Measurements from ENCODE around the gene MAN2A1. TPM values are rescaled to one million over a fixed set of nuclear protein-coding genes. Genes with fewer than 3 reads are reported as not detected.

MAN2A1 gene
- total RNA-seq, 1 experiment from 2014 or later = 35.4 TPM

DNA sequence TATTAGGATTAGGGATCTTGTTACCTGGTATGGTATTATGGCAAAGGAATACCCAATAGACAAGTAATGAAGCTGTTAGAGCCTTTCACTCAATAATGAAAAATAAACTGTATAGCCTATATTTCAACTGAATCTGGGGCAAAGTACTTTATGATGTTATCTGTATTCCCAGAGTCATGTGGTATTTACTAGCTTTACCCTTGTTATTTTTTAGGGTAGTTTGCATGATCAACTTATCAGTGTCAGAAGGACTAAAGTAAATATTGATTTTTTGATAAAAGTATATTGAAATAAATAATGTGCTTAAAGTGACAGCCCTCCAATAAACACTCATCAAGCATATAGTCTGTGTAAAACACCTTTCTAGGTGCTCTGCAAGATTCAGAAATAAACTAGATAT is 64.6 kb downstream of the MAN2A1 start:
- DNase-seq (ENCODE audit: low read depth, low spot score) = no peak
- Histone ChIP-seq H3K27me3 (ENCODE audit: insufficient read depth, low read length) (no peaks in the 10 kb centered on the region), H3K4me3 (replicated peaks in 1 of 2; ENCODE audit: low read depth in 1 of 2, low read length in 2 of 2) (no peak overlapping the region), H3K4me2 (ENCODE audit: low read length) (no peak overlapping the region), H3K4me1 (ENCODE audit: control insufficient read depth in 1 of 2, insufficient read depth in 2 of 2, low read length in 2 of 2) (no peaks in the 10 kb centered on the region), H3K9me2 (ENCODE audit: insufficient read depth) (no peaks in the 10 kb centered on the region), H4K20me1 (ENCODE audit: insufficient read depth) (no peaks in the 10 kb centered on the region), H3K36me3 (ENCODE audit: control insufficient read depth in 1 of 2, insufficient read depth in 2 of 2, low read length in 2 of 2) (0 out of 4 replicates have a peak, but pooled peaks cover 0 to 4% of the 10 kb centered on the region in 2 experiments), H3K79me2 (ENCODE audit: insufficient read depth, low read length) (no peaks in the 10 kb centered on the region), H3K27ac (ENCODE audit: low read depth, low read length) (no peak overlapping the region), H3K9ac (ENCODE audit: low read length) (no peak overlapping the region), H3K9me3 (ENCODE audit: control insufficient read depth in 1 of 2, insufficient read depth in 1 of 2, low read depth in 1 of 2, low read length in 2 of 2) (no peaks in the 10 kb centered on the region), H2AFZ (ENCODE audit: low read depth, low read length, poor library complexity, severe bottlenecking) (no peak overlapping the region)
- POLR2A ChIA-PET = no interaction called here
- RAD21 ChIA-PET (ENCODE audit: low non-redundant PET in 1 of 2, low total read pairs in 2 of 2, uncharacterized antibody in 2 of 2, unreplicated experiment in 2 of 2) = no interaction called here
- intact Hi-C loops (cut with micrococcal nuclease) = no loop called here
- no peak for TF ChIP-seq POLR2A (IDR thresholded peaks at IDR 0.05; ENCODE audit: borderline replicate concordance, extremely low read depth, insufficient read depth, insufficient read length)
- no peak for TF ChIP-seq TCF7L2 (IDR thresholded peaks at IDR 0.05; ENCODE audit: borderline replicate concordance, extremely low read depth, insufficient read depth, insufficient read length)
- no peak for TF ChIP-seq RAD21 (IDR thresholded peaks at IDR 0.05; ENCODE audit: low read depth)
- TF ChIP-seq ZNF274 (IDR thresholded peaks at IDR 0.05; ENCODE audit: low read depth, low read length) = no peak
- TF ChIP-seq YY1 (IDR thresholded peaks at IDR 0.05; ENCODE audit: extremely low read depth, insufficient replicate concordance, low read depth, low read length) = no peak
- no peak for TF ChIP-seq CEBPB (IDR thresholded peaks at IDR 0.05; ENCODE audit: low read depth)
- no peak for TF ChIP-seq ZFX (IDR thresholded peaks at IDR 0.05)
- BruUV-seq (replicated peaks) = no TSS peak
- CTCF ChIA-PET = no interaction called here
- no peak for ATAC-seq

DNA sequence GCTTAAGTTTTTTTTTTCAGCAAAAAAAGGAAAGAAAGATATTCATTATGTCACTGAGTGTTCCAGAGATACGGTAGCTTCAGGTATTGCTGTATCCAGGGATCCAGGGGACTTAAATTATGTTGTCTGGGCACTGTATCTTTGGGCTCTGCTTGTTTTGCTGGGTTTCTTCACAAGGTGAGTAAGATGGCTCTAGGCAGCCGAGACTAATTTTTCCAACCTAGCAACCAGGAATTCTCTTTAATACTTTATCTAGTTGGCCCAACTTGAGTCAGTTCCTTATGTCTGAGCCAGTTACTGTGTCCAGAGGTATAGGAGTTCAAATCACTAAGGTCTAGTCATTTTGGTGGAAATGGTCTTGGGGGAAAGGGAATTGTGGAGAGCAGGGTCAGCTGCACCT is 66.0 kb downstream of the MAN2A1 start:
- ATAC-seq = no peak
- H3K9me3 ChIP-seq (ENCODE audit: control insufficient read depth in 1 of 2, insufficient read depth in 1 of 2, low read depth in 1 of 2, low read length in 2 of 2) = no peaks in the 10 kb centered on the region

More for the DNA sequence above, 66.0 kb downstream of the MAN2A1 start:
- H3K9me2 ChIP-seq (ENCODE audit: insufficient read depth) = no peaks in the 10 kb centered on the region
- intact Hi-C loops (cut with micrococcal nuclease) = no loop called here
- H3K79me2 ChIP-seq (ENCODE audit: insufficient read depth, low read length) = no peaks in the 10 kb centered on the region
- H3K36me3 ChIP-seq (ENCODE audit: control insufficient read depth in 1 of 2, insufficient read depth in 2 of 2, low read length in 2 of 2) = 0 out of 4 replicates have a peak, but pooled peaks cover 0 to 4% of the 10 kb centered on the region in 2 experiments
- H3K27me3 ChIP-seq (ENCODE audit: insufficient read depth, low read length) = no peaks in the 10 kb centered on the region
- no peak for TF ChIP-seq JUND (IDR thresholded peaks at IDR 0.05)
- TF ChIP-seq SIN3A (IDR thresholded peaks at IDR 0.05; ENCODE audit: low read depth) = no peak
- TF ChIP-seq ZBTB33 (IDR thresholded peaks at IDR 0.05; ENCODE audit: extremely low read depth, insufficient replicate concordance, low read length) = no peak
- TF ChIP-seq MAX (IDR thresholded peaks at IDR 0.05) = no peak
- no peak for TF ChIP-seq RAD21 (IDR thresholded peaks at IDR 0.05; ENCODE audit: low read depth)
- TF ChIP-seq, protein P1, sequence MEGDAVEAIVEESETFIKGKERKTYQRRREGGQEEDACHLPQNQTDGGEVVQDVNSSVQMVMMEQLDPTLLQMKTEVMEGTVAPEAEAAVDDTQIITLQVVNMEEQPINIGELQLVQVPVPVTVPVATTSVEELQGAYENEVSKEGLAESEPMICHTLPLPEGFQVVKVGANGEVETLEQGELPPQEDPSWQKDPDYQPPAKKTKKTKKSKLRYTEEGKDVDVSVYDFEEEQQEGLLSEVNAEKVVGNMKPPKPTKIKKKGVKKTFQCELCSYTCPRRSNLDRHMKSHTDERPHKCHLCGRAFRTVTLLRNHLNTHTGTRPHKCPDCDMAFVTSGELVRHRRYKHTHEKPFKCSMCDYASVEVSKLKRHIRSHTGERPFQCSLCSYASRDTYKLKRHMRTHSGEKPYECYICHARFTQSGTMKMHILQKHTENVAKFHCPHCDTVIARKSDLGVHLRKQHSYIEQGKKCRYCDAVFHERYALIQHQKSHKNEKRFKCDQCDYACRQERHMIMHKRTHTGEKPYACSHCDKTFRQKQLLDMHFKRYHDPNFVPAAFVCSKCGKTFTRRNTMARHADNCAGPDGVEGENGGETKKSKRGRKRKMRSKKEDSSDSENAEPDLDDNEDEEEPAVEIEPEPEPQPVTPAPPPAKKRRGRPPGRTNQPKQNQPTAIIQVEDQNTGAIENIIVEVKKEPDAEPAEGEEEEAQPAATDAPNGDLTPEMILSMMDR (IDR thresholded peaks at IDR 0.05 in 2 of 3, conservative IDR thresholded peaks at IDR 0.05 in 1 of 3; ENCODE audit: borderline replicate concordance in 1 of 3, insufficient read depth in 1 of 3, low read depth in 2 of 3, low read length in 2 of 3) = no peak
- no peak for TF ChIP-seq SP1 (IDR thresholded peaks at IDR 0.05; ENCODE audit: low read depth)
- no peak for TF ChIP-seq POLR2AphosphoS5 (IDR thresholded peaks at IDR 0.05; ENCODE audit: low read depth, low read length)
- TF ChIP-seq EGR1 (IDR thresholded peaks at IDR 0.05; ENCODE audit: low read depth) = no peak
- TF ChIP-seq, protein P2, sequence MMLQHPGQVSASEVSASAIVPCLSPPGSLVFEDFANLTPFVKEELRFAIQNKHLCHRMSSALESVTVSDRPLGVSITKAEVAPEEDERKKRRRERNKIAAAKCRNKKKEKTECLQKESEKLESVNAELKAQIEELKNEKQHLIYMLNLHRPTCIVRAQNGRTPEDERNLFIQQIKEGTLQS (IDR thresholded peaks at IDR 0.05) = no peak
- no peak for TF ChIP-seq EZH2phosphoT487 (IDR thresholded peaks at IDR 0.05; ENCODE audit: borderline replicate concordance)
- no peak for TF ChIP-seq YY1 (IDR thresholded peaks at IDR 0.05; ENCODE audit: extremely low read depth, insufficient replicate concordance, low read depth, low read length)
- no peak for TF ChIP-seq ZFX (IDR thresholded peaks at IDR 0.05)
- no peak for TF ChIP-seq ZNF274 (IDR thresholded peaks at IDR 0.05; ENCODE audit: low read depth, low read length)
- no peak for TF ChIP-seq SRF (IDR thresholded peaks at IDR 0.05; ENCODE audit: low read depth)
- H3K9ac ChIP-seq (ENCODE audit: low read length) = no peak overlapping the region
- ChIA-PET CTCF (no interaction called here), POLR2A (no interaction called here), RAD21 (ENCODE audit: low non-redundant PET in 1 of 2, low total read pairs in 2 of 2, uncharacterized antibody in 2 of 2, unreplicated experiment in 2 of 2) (no interaction called here)
- no peak overlapping the region for H3K4me3 ChIP-seq (replicated peaks in 1 of 2; ENCODE audit: low read depth in 1 of 2, low read length in 2 of 2)
- no peak overlapping the region for H2AFZ ChIP-seq (ENCODE audit: low read depth, low read length, poor library complexity, severe bottlenecking)
- no peak overlapping the region for H3K4me2 ChIP-seq (ENCODE audit: low read length)
- H3K4me1 ChIP-seq (ENCODE audit: control insufficient read depth in 1 of 2, insufficient read depth in 2 of 2, low read length in 2 of 2) = no peaks in the 10 kb centered on the region
- no peak overlapping the region for H3K27ac ChIP-seq (ENCODE audit: low read depth, low read length)
- no TSS peak for BruUV-seq (replicated peaks)
- DNase-seq (ENCODE audit: low read depth, low spot score) = no peak
- H4K20me1 ChIP-seq (ENCODE audit: insufficient read depth) = no peaks in the 10 kb centered on the region

Measured in HCT116 (cell line).